ENCODE measurements around the gene ZSCAN1. TPM values are rescaled to one million over a fixed set of nuclear protein-coding genes. Genes with fewer than 3 reads are reported as not detected.
"Not testable (repeated sequence)": the region's sequence is repeated elsewhere in the genome, so short reads cannot be mapped to it uniquely, and the experiment has no call there.

Gene ZSCAN1
- total RNA-seq, 4 donors from 2014 or later: not detected

DNA sequence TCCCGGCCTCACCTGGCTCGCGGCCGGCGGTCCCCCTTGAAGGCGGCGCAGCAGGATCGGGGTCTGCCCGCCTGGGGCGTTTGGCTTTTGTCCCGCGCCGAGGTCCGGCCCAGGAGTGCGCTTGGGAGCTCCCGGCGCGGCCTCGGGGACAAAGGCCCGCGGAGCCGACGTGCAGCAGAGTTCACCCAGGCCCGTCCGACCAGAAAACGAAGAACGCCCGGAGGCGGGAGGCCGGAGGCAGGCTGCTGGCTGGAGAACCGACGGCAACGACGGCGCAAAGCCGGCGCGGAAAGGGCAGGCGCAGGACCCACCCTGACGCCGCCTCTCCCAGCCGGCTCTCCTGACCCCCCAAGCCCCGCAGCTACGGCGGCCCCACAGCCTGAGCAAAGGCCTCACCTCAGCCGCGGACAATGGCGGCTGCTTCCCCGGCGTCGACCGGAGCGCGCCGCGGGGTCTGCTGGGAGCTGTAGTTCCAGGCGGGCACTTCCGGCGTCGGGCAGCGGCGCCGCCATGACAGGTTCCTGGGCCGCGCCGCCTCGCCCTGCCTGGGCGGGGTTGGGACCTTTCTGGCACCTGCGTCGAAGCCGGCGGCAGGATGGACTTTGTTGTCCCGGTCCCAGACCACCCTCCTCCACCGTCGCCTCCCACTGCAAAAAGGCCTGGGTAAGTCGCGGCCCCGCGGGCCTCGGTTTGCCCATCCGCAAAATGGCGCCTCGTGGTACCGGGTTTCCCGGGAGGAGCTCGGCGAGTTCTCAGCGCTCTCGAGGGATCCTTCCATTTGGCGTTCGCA is 31.2 kb upstream of the ZSCAN1 start, which contains the start of gene ZNF606:
ZNF606 (minus strand) TSS at position 437 of the 790 bp plus-strand sequence. CDS start 1,501 bp downstream, outside the sequence.
- Histone ChIP-seq H3K27ac (replicated peaks in 1 of 4) (peak within 1 kb of the TSS; percentile 91 to 96 (median 94)), H3K9me3 (peaks cover 0 to 83% (median 51%) of the 10 kb centered on the region in 4 donors), H3K4me1 (peaks cover 25 to 36% (median 26%) of the 10 kb centered on the region in 4 donors), H3K4me3 (peak within 1 kb of the TSS; percentile 87 to 97 (median 96)), H3K36me3 (peaks cover 44 to 68% (median 66%) of the 10 kb centered on the region in 4 donors), H3K27me3 (no peaks in the 10 kb centered on the region)
- DNase-seq (ENCODE audit: extremely low spot score): peak; percentile 93
- TF ChIP-seq POLR2A (IDR thresholded peaks at IDR 0.05; ENCODE audit: low read depth) (peak; percentile 60), POLR2AphosphoS5 (IDR thresholded peaks at IDR 0.05) (peak; percentile 92 to 95), CTCF (IDR thresholded peaks at IDR 0.05) (no peak)
- intact Hi-C loops (cut with DNase I): loop anchor here (5.0 kb wide), 1 partner anchor 65 kb away; the partner anchor contains the start of gene ZNF418
- 3% methylated on average over 5 of the region's 91 CpGs for WGBS

DNA sequence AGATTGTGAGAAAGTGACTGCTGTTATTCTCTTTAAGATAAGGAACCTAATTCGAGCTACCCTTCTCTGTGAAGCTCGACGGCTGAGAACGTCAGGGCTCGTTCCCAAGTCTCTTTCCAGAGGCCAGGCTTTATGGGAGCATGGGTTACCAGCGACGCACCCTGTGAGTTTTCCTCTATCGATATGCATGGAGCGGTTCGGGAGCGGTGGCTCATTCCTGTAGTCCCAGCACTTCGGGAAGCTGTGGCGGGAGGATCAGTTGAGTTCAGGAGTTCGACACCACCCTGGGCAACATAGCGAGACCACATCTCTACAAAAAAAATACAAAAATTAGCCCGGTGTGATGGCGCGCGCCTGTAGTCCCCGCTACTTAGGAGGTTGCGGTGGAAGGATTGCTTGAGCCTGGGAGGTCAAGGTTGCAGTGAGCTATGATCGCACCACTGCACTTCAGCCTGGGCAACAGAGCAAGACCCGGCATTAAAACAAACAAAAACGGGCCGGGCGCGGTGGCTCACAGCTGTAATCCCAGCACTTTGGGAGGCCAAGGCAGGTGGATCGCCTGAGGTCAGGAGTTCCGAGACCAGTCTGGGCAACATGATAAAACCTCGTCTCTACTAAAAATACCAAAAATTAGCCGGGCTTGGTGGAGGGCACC is 30.5 kb upstream of the ZSCAN1 start:
- peak overlapping the region; percentile 87 to 97 (median 96) for H3K4me3 ChIP-seq
- H3K36me3 ChIP-seq: peaks cover 37 to 61% (median 59%) of the 10 kb centered on the region in 4 donors
- TF ChIP-seq POLR2A (IDR thresholded peaks at IDR 0.05; ENCODE audit: low read depth) (no peak), POLR2AphosphoS5 (IDR thresholded peaks at IDR 0.05) (no peak), CTCF (IDR thresholded peaks at IDR 0.05) (no peak), EP300 (IDR thresholded peaks at IDR 0.05) (no peak)
- intact Hi-C loops (cut with DNase I): loop anchor here (5.0 kb wide), 1 partner anchor 66 kb away; the partner anchor contains the start of gene ZNF418
- WGBS: 18% methylated on average over 26 of the region's 31 CpGs
- DNase-seq (ENCODE audit: extremely low spot score): no peak
- peak overlapping the region; percentile 91 to 96 (median 94) for H3K27ac ChIP-seq (replicated peaks in 1 of 4)
- H3K4me1 ChIP-seq: peaks cover 25 to 36% (median 26%) of the 10 kb centered on the region in 4 donors
- no peaks in the 10 kb centered on the region for H3K27me3 ChIP-seq
- peaks cover 0 to 83% (median 56%) of the 10 kb centered on the region in 4 donors for H3K9me3 ChIP-seq

DNA sequence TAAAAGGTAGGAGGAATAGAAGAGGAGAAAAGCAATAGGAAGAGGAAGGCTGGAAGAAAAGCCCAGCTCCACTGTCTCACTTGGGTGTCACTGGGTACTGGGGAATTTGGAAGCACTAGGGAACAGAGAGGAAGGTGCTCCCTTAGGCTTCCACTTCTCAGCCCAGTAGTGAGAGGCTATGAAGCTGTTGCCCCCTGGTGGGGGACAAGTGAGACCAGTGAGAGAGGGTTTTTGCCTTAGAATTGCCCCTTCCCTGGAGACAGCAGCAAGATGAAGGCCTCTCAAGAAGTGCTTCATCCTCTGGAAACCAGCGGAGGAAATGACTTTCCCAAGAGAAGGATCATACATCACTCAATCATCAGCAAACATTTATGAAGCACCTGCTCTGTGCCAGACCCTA is 26.5 kb upstream of the ZSCAN1 start:
- intact Hi-C loops (cut with DNase I): no loop called here
- Histone ChIP-seq H3K4me1 (peaks cover 15 to 37% (median 25%) of the 10 kb centered on the region in 4 donors), H3K27me3 (no peaks in the 10 kb centered on the region), H3K4me3 (no peak overlapping the region), H3K36me3 (peaks cover 13 to 36% (median 35%) of the 10 kb centered on the region in 4 donors), H3K9me3 (peaks cover 0 to 90% (median 76%) of the 10 kb centered on the region in 4 donors), H3K27ac (replicated peaks in 1 of 4) (no peak overlapping the region)
- DNase-seq (ENCODE audit: extremely low spot score): no peak
- WGBS: 100% methylated on average over 1 of the region's 1 CpG
- TF ChIP-seq POLR2AphosphoS5 (IDR thresholded peaks at IDR 0.05): no peak
- TF ChIP-seq POLR2A (IDR thresholded peaks at IDR 0.05; ENCODE audit: low read depth): no peak
- no peak for TF ChIP-seq EP300 (IDR thresholded peaks at IDR 0.05)
- TF ChIP-seq CTCF (IDR thresholded peaks at IDR 0.05): no peak

DNA sequence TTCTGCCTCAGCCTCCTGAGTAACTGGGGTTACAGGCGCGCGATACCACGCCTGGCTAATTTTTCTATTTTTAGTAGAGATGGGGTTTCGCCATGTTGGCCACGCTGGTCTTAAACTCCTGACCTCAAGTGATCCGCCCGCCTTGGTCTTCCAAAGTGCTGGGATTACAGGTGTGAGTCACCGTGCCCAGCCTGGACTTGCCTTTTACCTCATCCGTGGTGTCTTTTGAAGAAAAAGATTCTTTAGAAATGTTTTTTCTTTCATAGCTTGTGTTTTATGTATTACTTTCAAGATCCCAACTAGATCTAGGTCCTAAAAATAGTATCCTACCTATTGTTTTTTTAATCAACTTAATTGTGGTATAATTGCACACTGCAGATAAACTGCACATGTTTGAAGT is 24.9 kb upstream of the ZSCAN1 start:
- H3K4me3 ChIP-seq; intact Hi-C loops (cut with DNase I); H3K27me3 ChIP-seq; DNase-seq (ENCODE audit: extremely low spot score): not testable (repeated sequence)
- WGBS: 53% methylated on average over 10 of the region's 10 CpGs
- Histone ChIP-seq H3K36me3 (peaks cover 13 to 36% (median 33%) of the 10 kb centered on the region in 4 donors), H3K4me1 (peaks cover 6 to 27% (median 16%) of the 10 kb centered on the region in 4 donors), H3K27ac (replicated peaks in 1 of 4) (peak overlapping the region in 2 of 4 donors; percentile 72 to 90), H3K9me3 (peaks cover 0 to 97% (median 76%) of the 10 kb centered on the region in 4 donors)

GRCh38 chr19:58009301-58009665 is 24.5 kb upstream of the ZSCAN1 start:
- intact Hi-C loops (cut with DNase I): no loop called here
- DNase-seq (ENCODE audit: extremely low spot score): no peak
- H3K27ac ChIP-seq (replicated peaks in 1 of 4): peak overlapping the region; percentile 58 to 90 (median 68)
- peaks cover 5 to 23% (median 13%) of the 10 kb centered on the region in 4 donors for H3K4me1 ChIP-seq
- peaks cover 13 to 33% (median 30%) of the 10 kb centered on the region in 4 donors for H3K36me3 ChIP-seq
- no CpG with 5 or more reads among the region's 21 CpGs for WGBS
- peaks cover 0 to 96% (median 72%) of the 10 kb centered on the region in 4 donors for H3K9me3 ChIP-seq
- H3K4me3 ChIP-seq: peak overlapping the region; percentile 43 to 64 (median 52)
- no peak for TF ChIP-seq CTCF (IDR thresholded peaks at IDR 0.05)
- no peak for TF ChIP-seq POLR2A (IDR thresholded peaks at IDR 0.05; ENCODE audit: low read depth)
- no peak for TF ChIP-seq EP300 (IDR thresholded peaks at IDR 0.05)
- TF ChIP-seq POLR2AphosphoS5 (IDR thresholded peaks at IDR 0.05): no peak
- H3K27me3 ChIP-seq: no peaks in the 10 kb centered on the region
